Activated naive CD8-positive, alpha-beta T cell treated with anti-CD3 and anti-CD28 coated beads, Interleukin-2, amount 10 ng/mL, durations not matched to agents 7 days and 5 days (primary cell): ENCODE data around the gene ADSL. TPM values are rescaled to one million over a fixed set of nuclear protein-coding genes. Genes with fewer than 3 reads are reported as not detected.

Experiments
- ATAC-seq: fragments of 150-1000 bp; cut with Tn5 transposase; one replicate; pipeline ENCODE4 v1.10.0; 2021; ENCODE audit warnings: low read depth, moderate library complexity
- POLR2A ChIA-PET: fragments of 350-600 bp; sonication (Branson Sonifier 250); formaldehyde crosslinking; loops from one replicate; lab custom pipeline; 2021; ENCODE audit warnings: antibody characterized with exemption; lab: Charles Lee
- DNase-seq: peaks from one replicate; pipeline ENCODE4 v3.0.0; 2021
- H3K27ac Mint-ChIP-seq: one replicate; pipeline ENCODE4 v1.8.0; 2022; ENCODE audit warnings: mild to moderate bottlenecking, mixed read lengths
- H3K27me3 Mint-ChIP-seq: one replicate; pipeline ENCODE4 v1.8.0; 2022; ENCODE audit warnings: mild to moderate bottlenecking, moderate library complexity, mixed read lengths
- H3K36me3 Mint-ChIP-seq: one replicate; pipeline ENCODE4 v1.8.0; 2021; ENCODE audit warnings: mild to moderate bottlenecking, mixed read lengths
- H3K4me1 Mint-ChIP-seq: one replicate; pipeline ENCODE4 v1.8.0; 2021; ENCODE audit warnings: mixed read lengths
- H3K4me3 Mint-ChIP-seq: one replicate; pipeline ENCODE4 v1.8.0; 2022; ENCODE audit warnings: mild to moderate bottlenecking, moderate library complexity, mixed read lengths
- H3K9me3 Mint-ChIP-seq: one replicate; pipeline ENCODE4 v1.8.0; 2021; ENCODE audit warnings: mixed read lengths
- total RNA-seq, 2 experiments: library from RNA; stranded (reverse); gene quantifications; one replicate each; pipeline ENCODE4 v1.2.3, GENCODE V29; 2021

Gene ADSL
- total RNA-seq, 2 experiments from 2014 or later = 83.6 to 93.9 TPM

DNA sequence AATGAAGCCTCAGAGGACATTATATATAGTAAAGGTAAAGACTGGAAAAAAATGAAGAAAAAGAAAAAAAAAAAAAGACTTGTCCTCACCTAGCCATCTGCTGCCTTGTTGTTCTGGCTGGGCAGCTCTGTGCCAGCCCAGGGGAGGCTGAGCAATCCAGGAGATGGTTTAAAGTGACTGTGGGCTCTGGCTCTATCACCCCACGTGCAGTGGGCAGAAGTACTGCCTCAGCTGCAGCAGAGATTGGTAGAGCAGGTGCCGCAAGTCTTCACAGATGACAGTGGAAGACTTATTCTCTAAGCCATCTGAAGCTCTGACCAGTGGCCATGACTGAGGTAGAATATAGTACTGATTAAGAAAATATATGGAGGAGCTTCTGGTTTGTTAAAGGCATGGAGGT is 86.3 kb downstream of the ADSL start:
- no peak for ATAC-seq
- Mint-ChIP-seq H3K27ac (no peak overlapping the region), H3K4me3 (no peak overlapping the region), H3K27me3 (no peaks in the 10 kb centered on the region), H3K4me1 (peaks cover 31% of the 10 kb centered on the region), H3K9me3 (no peaks in the 10 kb centered on the region), H3K36me3 (peaks cover 19% of the 10 kb centered on the region)
- POLR2A ChIA-PET = no interaction called here
- DNase-seq = no peak

DNA sequence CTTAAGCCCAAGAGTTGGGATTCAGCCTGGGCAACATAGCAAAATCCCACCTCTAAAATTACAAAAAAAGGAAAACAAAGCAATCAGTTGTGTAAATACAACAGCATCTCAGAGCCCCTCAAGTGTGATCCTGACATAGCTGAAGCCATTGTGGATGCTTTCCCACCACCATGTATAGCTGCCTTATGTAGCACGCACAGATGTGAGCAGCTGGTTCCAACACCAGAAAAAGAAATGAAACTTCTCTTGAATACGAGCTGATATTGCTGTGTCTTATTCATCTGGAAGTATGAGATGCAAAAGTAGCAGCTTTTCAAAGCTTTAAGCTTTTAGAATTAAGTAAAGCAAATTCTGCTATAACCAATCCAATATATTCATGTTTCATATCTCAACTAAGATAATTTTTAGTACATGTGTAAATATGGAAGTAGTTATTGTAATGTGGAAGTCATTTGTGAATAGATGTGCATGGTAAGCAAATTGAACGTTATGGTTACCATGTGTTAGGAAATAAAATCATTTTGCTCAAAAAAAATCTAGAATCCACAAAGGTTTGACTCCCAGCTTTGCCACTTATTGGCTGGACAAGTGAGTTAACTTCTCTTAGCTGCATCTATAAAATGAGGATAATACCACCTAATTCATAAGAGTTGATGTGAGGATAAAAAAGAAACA is 87.3 kb downstream of the ADSL start:
- peaks cover 36% of the 10 kb centered on the region for H3K4me1 Mint-ChIP-seq
- H3K36me3 Mint-ChIP-seq = peaks cover 19% of the 10 kb centered on the region
- DNase-seq = no peak
- POLR2A ChIA-PET = interaction anchor here (0.6 kb wide), 1 partner anchor 318 kb away, joined by 3 read pairs; no protein-coding TSS in a partner anchor
- no peaks in the 10 kb centered on the region for H3K27me3 Mint-ChIP-seq
- no peak overlapping the region for H3K4me3 Mint-ChIP-seq
- no peaks in the 10 kb centered on the region for H3K9me3 Mint-ChIP-seq
- ATAC-seq = no peak
- no peak overlapping the region for H3K27ac Mint-ChIP-seq

DNA sequence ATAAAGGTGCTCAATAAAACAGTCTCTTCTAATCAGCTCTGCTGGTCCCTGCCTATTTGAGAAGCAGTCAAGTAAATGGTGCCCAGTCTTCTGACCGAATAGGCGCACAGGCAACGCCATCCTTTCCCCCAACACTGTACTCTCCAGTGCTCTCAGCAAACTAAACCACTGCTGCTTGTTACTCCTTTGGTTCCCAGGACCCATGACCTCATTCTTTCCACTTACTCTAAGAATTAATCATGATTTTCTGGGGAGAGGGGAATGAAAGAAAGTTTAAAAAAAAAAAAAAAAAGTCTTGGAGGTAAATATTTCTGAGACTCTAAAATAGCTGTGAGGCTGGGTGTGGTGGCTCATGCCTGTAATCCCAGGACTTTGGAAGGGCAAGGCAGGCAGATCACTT is 87.8 kb downstream of the ADSL start:
- H3K4me1 Mint-ChIP-seq = peaks cover 41% of the 10 kb centered on the region
- H3K4me3 Mint-ChIP-seq = no peak overlapping the region
- POLR2A ChIA-PET = no interaction called here

DNA sequence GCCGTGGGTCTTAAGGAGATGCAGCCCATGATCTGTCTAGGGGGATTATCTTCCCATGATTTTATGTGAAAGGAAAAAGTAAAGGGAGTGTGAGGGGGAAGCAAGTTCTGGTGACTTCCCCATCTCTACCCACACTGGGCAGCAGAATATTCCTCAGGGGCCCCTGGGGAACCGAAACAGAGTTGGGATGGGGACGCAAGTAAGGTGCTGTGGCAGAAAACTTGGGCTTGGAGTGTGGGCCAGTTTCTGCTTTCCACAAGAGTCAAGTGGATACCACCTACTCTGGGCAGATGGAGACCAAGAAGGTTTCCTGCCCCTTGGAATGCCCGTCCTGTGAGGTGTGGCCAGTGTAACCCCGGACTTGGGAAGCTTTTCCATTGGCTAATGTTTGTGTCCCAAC is 88.4 kb downstream of the ADSL start:
- H3K27me3 Mint-ChIP-seq = no peaks in the 10 kb centered on the region
- H3K27ac Mint-ChIP-seq = no peak overlapping the region
- H3K4me3 Mint-ChIP-seq = no peak overlapping the region
- no peak for DNase-seq
- peaks cover 44% of the 10 kb centered on the region for H3K4me1 Mint-ChIP-seq
- ATAC-seq = no peak
- POLR2A ChIA-PET = interaction anchor here (2.3 kb wide), 1 partner anchor 212 kb away, joined by 9 read pairs; no protein-coding TSS in a partner anchor
- H3K36me3 Mint-ChIP-seq = peaks cover 16% of the 10 kb centered on the region
- no peaks in the 10 kb centered on the region for H3K9me3 Mint-ChIP-seq

More for the DNA sequence above, 87.8 kb downstream of the ADSL start:
- DNase-seq (no peak), ATAC-seq (no peak)
- Mint-ChIP-seq H3K36me3 (peaks cover 19% of the 10 kb centered on the region), H3K9me3 (no peaks in the 10 kb centered on the region), H3K27ac (no peak overlapping the region), H3K27me3 (no peaks in the 10 kb centered on the region)

DNA sequence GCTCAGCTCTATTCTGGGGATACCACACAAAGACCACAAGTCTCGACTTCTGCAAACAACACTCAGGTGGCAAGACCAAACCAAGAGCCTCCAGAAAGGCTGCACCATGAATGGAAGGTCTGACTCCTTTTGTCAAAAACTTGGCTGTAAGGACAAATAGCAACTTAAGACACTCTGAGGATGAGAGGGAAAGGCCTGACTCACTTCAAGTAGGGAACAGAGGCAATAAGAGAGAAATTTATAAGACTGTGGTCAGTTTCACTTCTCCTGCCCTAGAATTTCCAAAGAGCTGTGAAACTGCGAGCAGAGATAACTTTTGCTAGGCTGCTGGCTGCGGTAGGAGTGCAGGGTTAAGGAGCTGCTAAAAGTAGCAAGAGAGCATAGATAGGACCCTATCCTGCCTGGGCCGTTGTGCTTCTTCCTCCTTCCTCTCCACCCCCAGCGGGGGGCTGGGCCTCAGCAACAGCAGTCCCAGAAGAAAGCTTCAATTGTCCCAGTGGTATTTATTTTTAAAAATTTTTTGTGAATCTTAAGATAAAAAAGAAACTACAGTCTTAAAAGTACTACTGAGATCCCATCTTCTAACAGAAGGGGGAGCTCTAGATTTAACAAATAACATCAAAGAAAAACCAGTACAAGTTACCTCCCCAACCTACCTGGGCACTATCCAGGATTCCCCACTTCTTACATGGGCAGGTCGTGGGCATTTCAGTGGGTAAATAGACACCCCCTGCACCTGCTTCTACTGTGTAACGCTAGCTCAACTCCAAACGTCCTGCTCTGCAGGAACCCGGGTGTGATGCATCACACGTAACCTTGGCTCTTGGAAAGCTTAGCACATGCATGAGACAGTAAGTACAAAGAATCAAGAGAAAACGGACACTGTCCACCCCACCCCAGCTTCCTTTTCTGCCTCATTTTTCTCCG is 90.5 kb downstream of the ADSL start:
- POLR2A ChIA-PET = interaction anchor here (0.5 to 2.3 kb wide), 9 partner anchors 11 to 283 kb away, joined by 3 to 9 read pairs (median 5); partner anchors contain the start of gene MRTFA
- Mint-ChIP-seq H3K9me3 (no peaks in the 10 kb centered on the region), H3K27ac (peak overlapping the region; percentile 90), H3K36me3 (peaks cover 18% of the 10 kb centered on the region), H3K27me3 (no peaks in the 10 kb centered on the region), H3K4me1 (peaks cover 46% of the 10 kb centered on the region), H3K4me3 (peak overlapping the region; percentile 65)
- peak; percentile 70 for ATAC-seq
- peak; percentile 53 for DNase-seq

Other genes starting within 250 kb of the ADSL start
- gene TNRC6B, start 168.6 kb upstream of the ADSL start, total RNA-seq = 10 to 100 TPM; 89.6 to 91.4 TPM
- 100 to 1,000 TPM; 101 to 115 TPM for gene SGSM3, start 24.1 kb downstream of the ADSL start, total RNA-seq